DND-41 (cell line): ENCODE measurements around the gene KIF3B.

Experiments
- ATAC-seq: fragments of 200-7000 bp; cut with Tn5 transposase; 3 replicates; pipeline ENCODE4 v1.9.1; 2021; ENCODE audit warnings: low read depth; ENCODE audit not compliant: insufficient read depth
- DNase-seq: peaks from one replicate; pipeline ENCODE4 v3.0.0-alpha.2; 2020
- H2AFZ ChIP-seq: 2 replicates; pipeline ENCODE4 v1.6.0; 2012; ENCODE audit warnings: low read depth, low read length
- H3K27ac ChIP-seq: 2 replicates; pipeline ENCODE4 v1.5.1; 2012; ENCODE audit warnings: low read length, inconsistent platforms
- H3K27me3 ChIP-seq: fragments of 200-600 bp; sonication (generic); 2 replicates; pipeline ENCODE4 v1.6.0; 2012; ENCODE audit warnings: low read length, mild to moderate bottlenecking, inconsistent platforms; ENCODE audit not compliant: insufficient read depth, poor library complexity
- H3K36me3 ChIP-seq: 2 replicates; pipeline ENCODE4 v1.5.1; 2012; ENCODE audit warnings: low read length, inconsistent platforms; ENCODE audit not compliant: insufficient read depth
- H3K4me1 ChIP-seq: 2 replicates; pipeline ENCODE4 v1.5.1; 2012; ENCODE audit warnings: mild to moderate bottlenecking, low read length; ENCODE audit not compliant: insufficient read depth
- H3K4me2 ChIP-seq: 2 replicates; pipeline ENCODE4 v1.6.0; 2012; ENCODE audit warnings: mild to moderate bottlenecking, moderate library complexity, low read length, inconsistent platforms; ENCODE audit not compliant: insufficient read depth
- H3K4me3 ChIP-seq, 2 experiments: fragments of 200-600 bp in 1 of 2; shearing (Covaris generic) in 1 of 2; 2 replicates each; pipeline ENCODE4 v1.5.1; 2012 to 2016; ENCODE audit warnings: inconsistent platforms in 2 of 2, low read length in 2 of 2, mild to moderate bottlenecking in 2 of 2, low read depth in 1 of 2, moderate library complexity in 1 of 2
- H3K79me2 ChIP-seq: 2 replicates; pipeline ENCODE4 v1.6.0; 2012; ENCODE audit warnings: low read length, inconsistent platforms; ENCODE audit not compliant: insufficient read depth
- H3K9ac ChIP-seq: 2 replicates; pipeline ENCODE4 v1.6.0; 2012; ENCODE audit warnings: low read depth, mild to moderate bottlenecking, inconsistent platforms, low read length, moderate library complexity
- H3K9me3 ChIP-seq: 2 replicates; pipeline ENCODE4 v1.5.1; 2012; ENCODE audit warnings: low read length, moderate library complexity, mild to moderate bottlenecking, inconsistent platforms; ENCODE audit not compliant: insufficient read depth, severe bottlenecking
- H4K20me1 ChIP-seq: 2 replicates; pipeline ENCODE4 v1.6.0; 2012; ENCODE audit warnings: low read length; ENCODE audit not compliant: insufficient read depth
- CTCF ChIP-seq: IDR thresholded peaks from 2 replicates; pipeline ENCODE4 v1.5.1; 2012; ENCODE audit warnings: borderline replicate concordance, low read length, moderate library complexity, mild to moderate bottlenecking; ENCODE audit not compliant: poor library complexity, severe bottlenecking; ENCODE audit errors: extremely low read depth
- EZH2 ChIP-seq: IDR thresholded peaks from 3 replicates; pipeline ENCODE4 v1.6.1; 2012; ENCODE audit warnings: borderline replicate concordance, low read depth, mild to moderate bottlenecking, moderate library complexity, low read length, inconsistent platforms; ENCODE audit not compliant: severe bottlenecking

The KIF3B gene

GRCh38 chr20:32329817-32330554 is 52.5 kb downstream of the KIF3B start:
- H3K36me3 ChIP-seq: peaks cover 50% of the 10 kb centered on the region

GRCh38 chr20:32330555-32330897 is 53.1 kb downstream of the KIF3B start:
- no peak overlapping the region for H3K27ac ChIP-seq
- no peak for DNase-seq
- no peak overlapping the region for H3K4me3 ChIP-seq
- H3K79me2 ChIP-seq: no peaks in the 10 kb centered on the region
- no peaks in the 10 kb centered on the region for H4K20me1 ChIP-seq
- H3K9ac ChIP-seq: no peak overlapping the region
- H3K9me3 ChIP-seq: no peaks in the 10 kb centered on the region
- no peaks in the 10 kb centered on the region for H3K4me1 ChIP-seq
- TF ChIP-seq EZH2: no peak
- TF ChIP-seq CTCF: no peak
- no peaks in the 10 kb centered on the region for H3K27me3 ChIP-seq
- no peak for ATAC-seq
- H2AFZ ChIP-seq: no peak overlapping the region
- no peak overlapping the region for H3K4me2 ChIP-seq
- peaks cover 50% of the 10 kb centered on the region for H3K36me3 ChIP-seq

More at GRCh38 chr20:32329817-32330554, 52.5 kb downstream of the KIF3B start:
- H3K9ac ChIP-seq: no peak overlapping the region
- no peak overlapping the region for H3K4me3 ChIP-seq
- H3K9me3 ChIP-seq: no peaks in the 10 kb centered on the region
- TF ChIP-seq CTCF: no peak
- no peak for TF ChIP-seq EZH2
- no peaks in the 10 kb centered on the region for H4K20me1 ChIP-seq
- ATAC-seq (no peak), DNase-seq (no peak)
- H3K27ac ChIP-seq: no peak overlapping the region
- no peak overlapping the region for H2AFZ ChIP-seq
- no peaks in the 10 kb centered on the region for H3K27me3 ChIP-seq
- no peaks in the 10 kb centered on the region for H3K79me2 ChIP-seq
- no peaks in the 10 kb centered on the region for H3K4me1 ChIP-seq
- no peak overlapping the region for H3K4me2 ChIP-seq

GRCh38 chr20:32332614-32333013 is 55.2 kb downstream of the KIF3B start:
- H3K79me2 ChIP-seq: no peaks in the 10 kb centered on the region
- peaks cover 2% of the 10 kb centered on the region; the same call in 1 of the 2 replicates for H3K4me1 ChIP-seq
- peaks cover 38% of the 10 kb centered on the region for H3K36me3 ChIP-seq
- H3K4me3 ChIP-seq: no peak overlapping the region
- H3K9ac ChIP-seq: no peak overlapping the region
- H3K9me3 ChIP-seq: no peaks in the 10 kb centered on the region
- no peak for TF ChIP-seq EZH2
- no peak for TF ChIP-seq CTCF
- H3K4me2 ChIP-seq: no peak overlapping the region
- H3K27me3 ChIP-seq: no peaks in the 10 kb centered on the region
- DNase-seq (no peak), ATAC-seq (no peak)
- H2AFZ ChIP-seq: no peak overlapping the region
- H4K20me1 ChIP-seq: no peaks in the 10 kb centered on the region
- H3K27ac ChIP-seq: no peak overlapping the region
